ENCODE measurements around the gene RSRC1. TPM values are rescaled to one million over a fixed set of nuclear protein-coding genes. Genes with fewer than 3 reads are reported as not detected.
A peak's percentile ranks its signal among the peaks of the same experiment; 100 is the strongest.
"Not testable (repeated sequence)": the region's sequence is repeated elsewhere in the genome, so short reads cannot be mapped to it uniquely, and the experiment has no call there.

The RSRC1 gene
- total RNA-seq, 1 donor from 2014 or later = 44.8 TPM

- DNase-seq (ENCODE audit: low spot score in 2 of 2) (no peak), FAIRE-seq (no peak)
Measured at GRCh38 chr3:158493931-158494330, 384.0 kb downstream of the RSRC1 start.

- no peak for DNase-seq (ENCODE audit: low spot score in 2 of 2)
- no peak for FAIRE-seq
Measured at GRCh38 chr3:158494673-158495072, 384.8 kb downstream of the RSRC1 start.

GRCh38 chr3:158495398-158495902 lies 385.6 kb downstream of the RSRC1 start:
- not testable (repeated sequence) for DNase-seq (ENCODE audit: low spot score in 2 of 2); FAIRE-seq

GRCh38 chr3:158505117-158505516 lies 395.2 kb downstream of the RSRC1 start:
- DNase-seq (ENCODE audit: low spot score in 2 of 2) (no peak), FAIRE-seq (no peak)

- FAIRE-seq (no peak), DNase-seq (ENCODE audit: low spot score in 2 of 2) (no peak)
Measured at GRCh38 chr3:158506456-158506855, 396.6 kb downstream of the RSRC1 start.

GRCh38 chr3:158508481-158508880 lies 398.6 kb downstream of the RSRC1 start:
- no peak for FAIRE-seq
- DNase-seq (ENCODE audit: low spot score in 2 of 2) = no peak

- FAIRE-seq (no peak), DNase-seq (ENCODE audit: low spot score in 2 of 2) (no peak)
Measured at GRCh38 chr3:158509891-158510290, 400.0 kb downstream of the RSRC1 start.

- not testable (repeated sequence) for FAIRE-seq; DNase-seq (ENCODE audit: low spot score in 2 of 2)
Measured at GRCh38 chr3:158516729-158517128, 406.8 kb downstream of the RSRC1 start.

- FAIRE-seq (no peak), DNase-seq (ENCODE audit: low spot score in 2 of 2) (no peak)
Measured at GRCh38 chr3:158519776-158520175, 409.9 kb downstream of the RSRC1 start.

- FAIRE-seq (no peak), DNase-seq (ENCODE audit: low spot score in 2 of 2) (no peak)
Measured at GRCh38 chr3:158520433-158520832, 410.5 kb downstream of the RSRC1 start.

GRCh38 chr3:158522221-158523136 lies 412.6 kb downstream of the RSRC1 start:
- FAIRE-seq (peak; percentile 10), DNase-seq (ENCODE audit: low spot score in 2 of 2) (no peak)

GRCh38 chr3:158528076-158528674 lies 418.3 kb downstream of the RSRC1 start:
- FAIRE-seq = no peak
- no peak for DNase-seq (ENCODE audit: low spot score in 2 of 2)

GRCh38 chr3:158531334-158531733 lies 421.4 kb downstream of the RSRC1 start:
- FAIRE-seq = no peak
- no peak for DNase-seq (ENCODE audit: low spot score in 2 of 2)

- DNase-seq (ENCODE audit: low spot score in 2 of 2) (peak in 1 of 2 donors; percentile 6), FAIRE-seq (peak; percentile 90)
Measured at GRCh38 chr3:158532099-158532734, 422.3 kb downstream of the RSRC1 start.

- no peak for DNase-seq (ENCODE audit: low spot score in 2 of 2)
- no peak for FAIRE-seq
Measured at GRCh38 chr3:158535918-158536317, 426.0 kb downstream of the RSRC1 start.

- DNase-seq (ENCODE audit: low spot score in 2 of 2) (no peak), FAIRE-seq (no peak)
Measured at GRCh38 chr3:158539414-158540014, 429.6 kb downstream of the RSRC1 start.

GRCh38 chr3:158540066-158540465 lies 430.2 kb downstream of the RSRC1 start:
- FAIRE-seq (no peak), DNase-seq (ENCODE audit: low spot score in 2 of 2) (no peak)

GRCh38 chr3:158548691-158549090 lies 438.8 kb downstream of the RSRC1 start:
- no peak for DNase-seq (ENCODE audit: low spot score in 2 of 2)
- no peak for FAIRE-seq

- not testable (repeated sequence) for DNase-seq (ENCODE audit: low spot score in 2 of 2); FAIRE-seq
Measured at GRCh38 chr3:158549938-158550337, 440.0 kb downstream of the RSRC1 start.

GRCh38 chr3:158552124-158552523 lies 442.2 kb downstream of the RSRC1 start:
- FAIRE-seq (no peak), DNase-seq (ENCODE audit: low spot score in 2 of 2) (no peak)

GRCh38 chr3:158559504-158559903 lies 449.6 kb downstream of the RSRC1 start:
- no peak for DNase-seq (ENCODE audit: low spot score in 2 of 2)
- FAIRE-seq = no peak

Data from frontal cortex (tissue), 4 donors.